Measurements from ENCODE around the gene CYFIP1. TPM values are rescaled to one million over a fixed set of nuclear protein-coding genes. Genes with fewer than 3 reads are reported as not detected.
A peak's percentile ranks its signal among the peaks of the same experiment; 100 is the strongest.

The CYFIP1 gene
- polyA plus RNA-seq, 3 donors from 2014 or later, result 3.4 to 5.6 (median 3.7) TPM

GRCh38 chr15:22981051-22981840 is 1.1 kb upstream of the CYFIP1 start:
- peaks cover 9 to 24% (median 10%) of the 10 kb centered on the region in 3 donors for H3K27me3 Mint-ChIP-seq (ENCODE audit: low read depth in 3 of 3)
- H3K4me1 Mint-ChIP-seq, result peaks cover 15 to 17% of the 10 kb centered on the region in 2 donors
- DNase-seq, result no peak
- H3K36me3 Mint-ChIP-seq, result no peaks in the 10 kb centered on the region
- peak overlapping the region; percentile 73 to 85 (median 75) for H3K4me3 Mint-ChIP-seq
- H3K9me3 Mint-ChIP-seq, result peaks cover 0 to 3% (median 0%) of the 10 kb centered on the region in 6 donors
- H3K27ac Mint-ChIP-seq, result no peak overlapping the region

- peaks cover 15 to 17% of the 10 kb centered on the region in 2 donors for H3K4me1 Mint-ChIP-seq
- peaks cover 9 to 24% (median 10%) of the 10 kb centered on the region in 3 donors for H3K27me3 Mint-ChIP-seq (ENCODE audit: low read depth in 3 of 3)
- peak overlapping the region; percentile 84 to 95 (median 85) for H3K4me3 Mint-ChIP-seq
- peak in 2 of 3 donors; percentile 4 to 16 for DNase-seq
- H3K9me3 Mint-ChIP-seq, result peaks cover 0 to 3% (median 0%) of the 10 kb centered on the region in 6 donors
- H3K27ac Mint-ChIP-seq, result peak overlapping the region in 1 of 6 donors; percentile 1
- H3K36me3 Mint-ChIP-seq, result no peaks in the 10 kb centered on the region
These were observed 655 bp downstream of the CYFIP1 start for GRCh38 chr15:22979238-22980188.

GRCh38 chr15:22978691-22979237 is 1.4 kb downstream of the CYFIP1 start:
- Mint-ChIP-seq H3K27ac (no peak overlapping the region), H3K4me1 (peaks cover 15 to 17% of the 10 kb centered on the region in 2 donors), H3K27me3 (ENCODE audit: low read depth in 3 of 3) (peaks cover 9 to 24% (median 10%) of the 10 kb centered on the region in 3 donors), H3K36me3 (no peaks in the 10 kb centered on the region), H3K9me3 (peaks cover 0 to 3% (median 0%) of the 10 kb centered on the region in 6 donors), H3K4me3 (peak overlapping the region; percentile 84 to 95 (median 85))
- no peak for DNase-seq

- no peak overlapping the region for H3K4me3 Mint-ChIP-seq
- H3K27ac Mint-ChIP-seq, result no peak overlapping the region
These were observed 5.4 kb downstream of the CYFIP1 start for GRCh38 chr15:22974745-22975144.

GRCh38 chr15:22973987-22974386 is 6.2 kb downstream of the CYFIP1 start:
- no peaks in the 10 kb centered on the region for H3K9me3 Mint-ChIP-seq
- no peak overlapping the region for H3K27ac Mint-ChIP-seq
- peaks cover 3 to 15% (median 3%) of the 10 kb centered on the region in 3 donors for H3K27me3 Mint-ChIP-seq (ENCODE audit: low read depth in 3 of 3)
- peaks cover 0 to 3% (median 0%) of the 10 kb centered on the region in 3 donors for H3K36me3 Mint-ChIP-seq
- peaks cover 5 to 8% of the 10 kb centered on the region in 2 donors for H3K4me1 Mint-ChIP-seq
- H3K4me3 Mint-ChIP-seq, result no peak overlapping the region
- DNase-seq, result no peak

More at GRCh38 chr15:22974745-22975144, 5.4 kb downstream of the CYFIP1 start:
- H3K36me3 Mint-ChIP-seq, result no peaks in the 10 kb centered on the region
- no peak for DNase-seq
- H3K9me3 Mint-ChIP-seq, result peaks cover 0 to 3% (median 0%) of the 10 kb centered on the region in 6 donors
- peaks cover 9 to 23% (median 9%) of the 10 kb centered on the region in 3 donors for H3K27me3 Mint-ChIP-seq (ENCODE audit: low read depth in 3 of 3)
- H3K4me1 Mint-ChIP-seq, result peaks cover 12 to 16% of the 10 kb centered on the region in 2 donors

GRCh38 chr15:22973286-22973685 is 6.9 kb downstream of the CYFIP1 start:
- no peak overlapping the region for H3K4me3 Mint-ChIP-seq

GRCh38 chr15:22969489-22969888 is 10.7 kb downstream of the CYFIP1 start:
- Mint-ChIP-seq H3K4me3 (no peak overlapping the region), H3K9me3 (no peaks in the 10 kb centered on the region), H3K4me1 (no peaks in the 10 kb centered on the region), H3K27me3 (ENCODE audit: low read depth in 3 of 3) (peaks cover 0 to 2% (median 0%) of the 10 kb centered on the region in 3 donors), H3K36me3 (peaks cover 0 to 4% (median 3%) of the 10 kb centered on the region in 3 donors), H3K27ac (no peak overlapping the region)
- DNase-seq, result no peak

More at GRCh38 chr15:22973286-22973685, 6.9 kb downstream of the CYFIP1 start:
- Mint-ChIP-seq H3K27me3 (ENCODE audit: low read depth in 3 of 3) (peaks cover 0 to 8% (median 2%) of the 10 kb centered on the region in 3 donors), H3K27ac (no peak overlapping the region), H3K36me3 (peaks cover 0 to 4% (median 3%) of the 10 kb centered on the region in 3 donors), H3K4me1 (peaks cover 0 to 1% of the 10 kb centered on the region in 2 donors), H3K9me3 (no peaks in the 10 kb centered on the region)
- DNase-seq, result no peak

GRCh38 chr15:22968366-22968765 is 11.8 kb downstream of the CYFIP1 start:
- Mint-ChIP-seq H3K4me1 (no peaks in the 10 kb centered on the region), H3K36me3 (peaks cover 0 to 4% (median 3%) of the 10 kb centered on the region in 3 donors), H3K27ac (no peak overlapping the region), H3K27me3 (ENCODE audit: low read depth in 3 of 3) (peaks cover 0 to 1% (median 0%) of the 10 kb centered on the region in 3 donors), H3K9me3 (no peaks in the 10 kb centered on the region), H3K4me3 (no peak overlapping the region)
- no peak for DNase-seq

- Mint-ChIP-seq H3K4me1 (no peaks in the 10 kb centered on the region), H3K36me3 (peaks cover 0 to 4% (median 3%) of the 10 kb centered on the region in 3 donors), H3K27me3 (ENCODE audit: low read depth in 3 of 3) (no peaks in the 10 kb centered on the region), H3K4me3 (no peak overlapping the region), H3K9me3 (no peaks in the 10 kb centered on the region), H3K27ac (no peak overlapping the region)
- no peak for DNase-seq
These were observed 12.9 kb downstream of the CYFIP1 start for GRCh38 chr15:22967084-22967770.

GRCh38 chr15:22966321-22967083 is 13.7 kb downstream of the CYFIP1 start:
- Mint-ChIP-seq H3K4me1 (no peaks in the 10 kb centered on the region), H3K27me3 (ENCODE audit: low read depth in 3 of 3) (no peaks in the 10 kb centered on the region), H3K4me3 (no peak overlapping the region), H3K36me3 (peaks cover 0 to 4% (median 3%) of the 10 kb centered on the region in 3 donors), H3K9me3 (no peaks in the 10 kb centered on the region), H3K27ac (no peak overlapping the region)
- DNase-seq, result no peak

GRCh38 chr15:22963641-22964040 is 16.5 kb downstream of the CYFIP1 start:
- no peaks in the 10 kb centered on the region for H3K4me1 Mint-ChIP-seq
- no peaks in the 10 kb centered on the region for H3K27me3 Mint-ChIP-seq (ENCODE audit: low read depth in 3 of 3)
- no peaks in the 10 kb centered on the region for H3K9me3 Mint-ChIP-seq
- DNase-seq, result no peak
- peaks cover 0 to 4% (median 0%) of the 10 kb centered on the region in 3 donors for H3K36me3 Mint-ChIP-seq
- no peak overlapping the region for H3K27ac Mint-ChIP-seq
- H3K4me3 Mint-ChIP-seq, result no peak overlapping the region

GRCh38 chr15:22962611-22963010 is 17.6 kb downstream of the CYFIP1 start:
- no peak overlapping the region for H3K27ac Mint-ChIP-seq
- no peaks in the 10 kb centered on the region for H3K36me3 Mint-ChIP-seq
- H3K4me1 Mint-ChIP-seq, result no peaks in the 10 kb centered on the region

More at GRCh38 chr15:22962611-22963010, 17.6 kb downstream of the CYFIP1 start:
- no peak for DNase-seq
- Mint-ChIP-seq H3K9me3 (no peaks in the 10 kb centered on the region), H3K4me3 (no peak overlapping the region), H3K27me3 (ENCODE audit: low read depth in 3 of 3) (no peaks in the 10 kb centered on the region)

Data from immature natural killer cell (primary cell).